NCI-H2196 (cell line): Measurements from ENCODE around the gene ADA.
"Not testable (repeated sequence)": the region's sequence is repeated elsewhere in the genome, so short reads cannot be mapped to it uniquely, and the experiment has no call there.

ENCODE experiments used
- DNase-seq: peaks from one replicate; lab custom pipeline; 2025; ENCODE audit not compliant: unreplicated experiment; lab: John Stamatoyannopoulos, UW

Gene ADA

GRCh38 chr20:44601236-44601671, 50.2 kb downstream of the ADA start:
- DNase-seq, result no peak

- no peak for DNase-seq
Measured at GRCh38 chr20:44600758-44601201, 50.7 kb downstream of the ADA start.

DNA sequence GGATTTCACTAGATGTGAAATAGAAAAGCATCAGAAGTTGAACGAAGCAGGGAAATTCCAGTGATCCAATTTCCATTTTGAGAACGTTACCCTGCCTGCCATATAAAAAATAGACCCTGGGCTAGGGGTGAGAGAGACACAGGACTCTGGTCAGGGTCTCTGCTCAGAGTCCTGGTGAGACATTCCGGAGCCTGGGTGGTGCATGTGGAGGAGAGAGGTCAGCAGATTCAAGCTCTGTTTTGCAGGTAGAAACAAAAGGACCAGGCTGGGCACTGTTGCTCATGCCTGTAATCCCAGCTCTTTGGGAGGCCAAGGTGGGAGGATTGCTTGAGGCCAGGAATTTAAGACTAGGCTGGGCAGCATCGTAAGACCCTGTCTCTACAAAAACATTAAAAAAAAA, 51.2 kb downstream of the ADA start:
- DNase-seq, result no peak

- no peak for DNase-seq
Measured at GRCh38 chr20:44599715-44600114, 51.8 kb downstream of the ADA start.

DNA sequence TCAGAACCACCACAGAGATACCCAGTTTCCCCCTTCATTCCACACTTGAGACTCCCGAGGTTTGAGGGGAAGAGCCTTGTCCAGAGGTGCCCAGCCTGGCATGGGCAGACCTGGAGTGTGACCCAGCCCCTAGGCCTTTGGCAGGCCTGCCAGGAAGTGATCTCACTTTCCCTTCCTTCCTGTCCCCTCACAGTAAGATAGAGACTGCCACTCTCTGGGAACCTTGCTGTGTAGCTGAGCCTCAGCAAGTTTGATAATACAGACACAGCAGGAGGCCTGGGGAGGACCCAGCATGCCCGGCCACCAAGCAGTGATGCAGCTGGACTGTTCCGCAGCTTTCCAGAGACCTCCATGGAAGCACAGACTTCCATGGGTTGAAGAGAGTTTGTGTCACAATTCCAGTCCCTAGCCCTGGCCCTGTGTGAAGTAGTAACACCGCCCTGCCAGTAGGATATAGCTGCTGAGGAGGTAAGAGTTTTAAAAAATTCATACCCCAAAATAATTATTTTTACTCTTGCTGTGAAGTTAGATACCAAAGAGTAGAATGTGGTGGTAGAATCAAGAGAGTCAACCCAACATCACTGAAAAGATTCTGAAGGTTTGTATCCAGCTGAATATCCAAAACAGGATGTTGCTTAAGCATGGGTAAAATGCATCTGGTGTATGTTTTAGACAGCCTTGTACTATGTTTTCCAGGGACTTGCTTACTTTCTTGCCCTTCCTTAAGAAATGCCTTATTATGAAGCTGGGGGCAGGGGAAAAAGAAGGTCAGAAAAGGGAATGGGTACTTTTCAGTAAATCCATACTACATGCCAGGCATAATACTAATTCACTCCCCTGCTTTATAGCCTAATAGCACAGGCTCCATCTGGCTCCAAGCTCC, 52.8 kb downstream of the ADA start:
- no peak for DNase-seq

DNA sequence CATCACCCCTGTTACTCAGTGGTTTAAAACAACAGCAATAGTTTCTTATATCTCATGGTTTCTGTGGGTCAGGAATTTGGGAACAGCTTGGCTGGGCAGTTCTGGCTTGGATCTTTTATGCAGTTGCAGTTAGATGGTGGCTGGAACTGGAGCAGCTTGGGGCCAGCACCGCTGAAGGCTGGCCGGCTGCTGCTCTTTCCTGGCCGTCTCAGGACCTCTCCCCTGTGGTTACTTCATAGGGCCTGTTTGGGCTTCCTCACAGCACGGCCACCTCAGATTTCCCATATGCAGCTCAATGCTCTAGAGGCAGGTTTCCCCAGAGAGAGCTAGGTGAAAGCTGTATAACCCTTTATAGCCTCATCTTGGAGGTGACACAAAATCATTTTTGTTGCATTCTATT, 53.6 kb downstream of the ADA start:
- no peak for DNase-seq

DNA sequence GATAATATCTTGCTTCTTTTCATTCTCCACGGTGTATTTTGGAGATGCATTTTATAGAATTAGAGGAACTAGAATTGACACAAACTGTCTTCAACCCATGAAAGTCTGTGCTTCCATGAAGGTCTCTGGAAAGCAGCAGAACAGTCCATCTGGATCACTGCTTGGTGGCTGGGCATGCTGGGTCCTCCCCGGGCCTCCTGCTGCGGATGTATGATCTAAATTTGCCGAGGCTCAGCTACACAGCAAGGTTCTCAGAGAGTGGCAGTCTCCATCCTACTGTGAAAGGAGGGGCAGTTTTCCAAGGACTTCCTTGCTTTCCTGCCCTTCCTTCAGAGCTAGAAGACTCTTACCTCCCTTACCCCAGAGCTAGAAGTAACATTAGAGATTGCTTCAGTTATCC, 54.0 kb downstream of the ADA start:
- no peak for DNase-seq

GRCh38 chr20:44596876-44597275, 54.6 kb downstream of the ADA start:
- DNase-seq, result no peak

GRCh38 chr20:44596010-44596409, 55.5 kb downstream of the ADA start:
- DNase-seq, result no peak

- DNase-seq, result no peak
Measured at GRCh38 chr20:44594730-44595129, 56.8 kb downstream of the ADA start.

- no peak for DNase-seq
Measured at GRCh38 chr20:44593751-44594150, 57.7 kb downstream of the ADA start.

DNA sequence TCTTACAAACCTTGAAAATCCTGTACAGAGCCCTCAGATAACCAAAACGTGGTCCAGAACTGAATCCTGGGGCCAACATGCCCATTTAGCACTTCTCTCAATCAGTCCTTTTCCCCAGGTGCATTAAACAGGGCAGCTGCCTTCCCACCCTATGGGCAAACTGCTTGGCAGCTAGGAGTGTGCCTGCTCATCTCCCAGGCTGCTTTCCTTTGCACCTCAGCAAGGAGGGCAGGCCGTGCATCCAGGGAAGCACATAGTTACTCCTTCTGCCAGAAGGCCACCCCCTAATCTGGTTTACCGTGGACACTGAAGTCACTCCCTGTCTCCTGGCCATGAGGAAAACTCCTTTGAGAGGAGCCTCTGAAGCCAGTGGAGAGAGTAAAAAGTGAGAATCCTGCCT, 59.1 kb downstream of the ADA start:
- no peak for DNase-seq

- no peak for DNase-seq
Measured at GRCh38 chr20:44590980-44591778, 60.3 kb downstream of the ADA start.

GRCh38 chr20:44589537-44589936, 62.0 kb downstream of the ADA start:
- DNase-seq, result no peak

DNA sequence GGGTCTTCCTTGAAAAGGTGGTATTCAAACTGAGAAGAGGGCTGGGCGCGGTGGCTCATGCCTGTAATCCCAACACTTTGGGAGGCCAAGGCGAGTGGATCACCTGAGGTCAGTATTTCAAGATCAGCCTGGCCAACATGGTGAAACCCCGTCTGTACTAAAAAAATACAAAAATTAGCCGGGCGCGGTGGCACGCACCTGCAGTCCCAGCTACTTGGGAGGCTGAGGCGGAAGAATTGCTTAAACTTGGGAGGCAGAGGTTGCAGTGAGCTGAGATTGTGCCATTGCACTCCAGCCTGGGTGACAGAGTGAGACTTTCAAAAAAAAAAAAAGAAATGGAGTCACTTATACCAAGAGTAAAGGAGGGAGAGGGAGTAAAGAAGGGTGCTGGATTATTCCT, 63.2 kb downstream of the ADA start:
- not testable (repeated sequence) for DNase-seq

- no peak for DNase-seq
Measured at GRCh38 chr20:44587035-44587980, 64.2 kb downstream of the ADA start.

GRCh38 chr20:44586289-44586911, 65.1 kb downstream of the ADA start:
- no peak for DNase-seq

GRCh38 chr20:44585057-44585963, 66.2 kb downstream of the ADA start:
- DNase-seq, result no peak

- DNase-seq, result no peak
Measured at GRCh38 chr20:44584162-44584561, 67.3 kb downstream of the ADA start.
